Gastroesophageal sphincter (tissue), 4 donors: ENCODE results near the gene DLX3. TPM values are rescaled to one million over a fixed set of nuclear protein-coding genes. Genes with fewer than 3 reads are reported as not detected.

ENCODE experiments used
- ATAC-seq: fragments of 150-250 bp; one replicate; pipeline ENCODE4 v1.9.1; 2016; ENCODE audit warnings: mild to moderate bottlenecking, moderate library complexity
- H3K27ac ChIP-seq, 4 donors: fragments of 200-600 bp; sonication (generic) in 3 of 4; 1 replicate in 3 of 4; 2 replicates in 1 of 4; pipeline ENCODE4 v1.5.1; 2016 to 2019
- H3K27me3 ChIP-seq: fragments of 200-600 bp; sonication (generic); one replicate; pipeline ENCODE4 v1.5.1; 2019
- H3K36me3 ChIP-seq, 2 donors: fragments of 200-600 bp; sonication (generic); one replicate each; pipeline ENCODE4 v1.5.1; 2019; ENCODE audit warnings: control low read depth in 1 of 2
- H3K4me1 ChIP-seq, 3 donors: fragments of 200-600 bp; sonication (generic); 1 replicate in 2 of 3; 2 replicates in 1 of 3; pipeline ENCODE4 v1.5.1; 2016 to 2019; ENCODE audit warnings: control low read depth in 2 of 3
- H3K4me3 ChIP-seq, 2 donors: fragments of 200-600 bp; sonication (generic); one replicate each; pipeline ENCODE4 v1.5.1; 2019; ENCODE audit warnings: mild to moderate bottlenecking in 1 of 2, moderate library complexity in 1 of 2
- H3K9me3 ChIP-seq, 3 donors: fragments of 200-600 bp; sonication (generic); one replicate each; pipeline ENCODE4 v1.5.1; 2017 to 2019; ENCODE audit warnings: control low read depth in 2 of 3
- CTCF ChIP-seq, 4 experiments: fragments of 200-600 bp in 2 of 4; fragments of 450-650 bp in 2 of 4; sonication (generic) in 1 of 4; IDR thresholded peaks; one replicate each; pipeline ENCODE4 v1.5.1; 2017 to 2019; ENCODE audit warnings: antibody characterized with exemption in 4 of 4, mild to moderate bottlenecking in 2 of 4, moderate library complexity in 2 of 4
- EP300 ChIP-seq: sonication (generic); formaldehyde crosslinking; IDR thresholded peaks from one replicate; pipeline ENCODE4 v1.6.1; 2017; ENCODE audit warnings: antibody characterized with exemption, mild to moderate bottlenecking
- POLR2A ChIP-seq, 2 donors: fragments of 450-650 bp; IDR thresholded peaks; one replicate each; pipeline ENCODE4 v1.6.1; 2017; ENCODE audit warnings: antibody characterized with exemption in 2 of 2, mild to moderate bottlenecking in 2 of 2, moderate library complexity in 1 of 2
- POLR2AphosphoS5 ChIP-seq: sonication (generic); formaldehyde crosslinking; IDR thresholded peaks from one replicate; pipeline ENCODE4 v1.6.1; 2017; ENCODE audit warnings: antibody characterized with exemption
- WGBS, 2 donors: methylation state at CpG; one replicate each; pipeline ENCODE4 v1.1.5; 2018; ENCODE audit warnings: low coverage in 1 of 2; 5-methylcytosine and 5-hydroxymethylcytosine counted together
- total RNA-seq, 4 donors: library from RNA; depleted of rRNA; stranded (reverse); fragments of >200 nt; gene quantifications; one replicate each; pipeline ENCODE4 v1.1.0, GENCODE V29; 2016

Gene DLX3
- total RNA-seq, 4 donors from 2014 or later = not detected

DNA sequence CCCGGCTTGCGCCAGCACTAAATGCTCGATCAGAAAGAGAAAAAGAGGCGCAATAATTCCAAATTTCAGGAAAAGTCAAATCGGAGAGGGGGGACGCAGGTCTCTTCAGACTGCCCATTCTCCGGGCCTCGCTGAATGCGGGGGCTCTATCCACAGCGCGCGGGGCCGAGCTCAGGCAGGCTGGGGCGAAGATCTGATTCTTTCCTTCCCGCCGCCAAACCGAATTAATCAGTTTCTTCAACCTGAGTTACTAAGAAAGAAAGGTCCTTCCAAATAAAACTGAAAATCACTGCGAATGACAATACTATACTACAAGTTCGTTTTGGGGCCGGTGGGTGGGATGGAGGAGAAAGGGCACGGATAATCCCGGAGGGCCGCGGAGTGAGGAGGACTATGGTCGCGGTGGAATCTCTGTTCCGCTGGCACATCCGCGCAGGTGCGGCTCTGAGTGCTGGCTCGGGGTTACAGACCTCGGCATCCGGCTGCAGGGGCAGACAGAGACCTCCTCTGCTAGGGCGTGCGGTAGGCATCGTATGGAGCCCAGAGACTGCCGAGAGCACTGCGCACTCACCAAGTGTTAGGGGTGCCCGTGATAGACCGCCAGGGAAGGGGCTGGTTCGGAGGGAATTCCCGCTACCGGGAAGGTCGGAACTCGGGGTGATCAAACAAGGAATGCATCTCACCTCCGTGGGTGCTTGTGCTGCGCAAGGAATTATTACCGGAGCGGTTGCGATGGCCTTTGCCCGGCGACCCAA, 30.1 kb downstream of the DLX3 start:
- TF ChIP-seq CTCF (IDR thresholded peaks at IDR 0.05) = no peak
- TF ChIP-seq POLR2AphosphoS5 = no peak
- no peak for TF ChIP-seq EP300
- TF ChIP-seq POLR2A (IDR thresholded peaks at IDR 0.05) = no peak
- ATAC-seq = no peak
- Histone ChIP-seq H3K4me1 (peaks cover 0 to 41% (median 23%) of the 10 kb centered on the region in 3 donors), H3K36me3 (no peaks in the 10 kb centered on the region), H3K27me3 (peaks cover 92% of the 10 kb centered on the region), H3K4me3 (no peak overlapping the region), H3K9me3 (no peaks in the 10 kb centered on the region), H3K27ac (no peak overlapping the region)
- 0 to 10% methylated on average over 2 to 26 of the region's 52 CpGs for WGBS, 2 donors

GRCh38 chr17:49964303-49964768, 30.7 kb downstream of the DLX3 start:
- Histone ChIP-seq H3K36me3 (no peaks in the 10 kb centered on the region), H3K4me3 (no peak overlapping the region), H3K4me1 (peaks cover 0 to 35% (median 18%) of the 10 kb centered on the region in 3 donors), H3K9me3 (no peaks in the 10 kb centered on the region), H3K27me3 (peaks cover 91% of the 10 kb centered on the region), H3K27ac (no peak overlapping the region)
- 0 to 2% methylated on average over 4 of the region's 18 CpGs for WGBS, 2 donors
- ATAC-seq = no peak
- TF ChIP-seq CTCF (IDR thresholded peaks at IDR 0.05) (no peak), POLR2A (IDR thresholded peaks at IDR 0.05) (no peak), EP300 (no peak), POLR2AphosphoS5 (no peak)

GRCh38 chr17:49963626-49964302, 31.3 kb downstream of the DLX3 start:
- TF ChIP-seq EP300 = no peak
- TF ChIP-seq POLR2A (IDR thresholded peaks at IDR 0.05) = no peak
- no peak for TF ChIP-seq POLR2AphosphoS5
- H3K9me3 ChIP-seq = no peaks in the 10 kb centered on the region
- peaks cover 91% of the 10 kb centered on the region for H3K27me3 ChIP-seq
- 2 to 5% methylated on average over 11 to 12 of the region's 52 CpGs for WGBS, 2 donors
- no peak overlapping the region for H3K4me3 ChIP-seq
- no peak overlapping the region for H3K27ac ChIP-seq
- no peaks in the 10 kb centered on the region for H3K36me3 ChIP-seq
- peaks cover 0 to 30% (median 12%) of the 10 kb centered on the region in 3 donors for H3K4me1 ChIP-seq
- no peak for ATAC-seq

DNA sequence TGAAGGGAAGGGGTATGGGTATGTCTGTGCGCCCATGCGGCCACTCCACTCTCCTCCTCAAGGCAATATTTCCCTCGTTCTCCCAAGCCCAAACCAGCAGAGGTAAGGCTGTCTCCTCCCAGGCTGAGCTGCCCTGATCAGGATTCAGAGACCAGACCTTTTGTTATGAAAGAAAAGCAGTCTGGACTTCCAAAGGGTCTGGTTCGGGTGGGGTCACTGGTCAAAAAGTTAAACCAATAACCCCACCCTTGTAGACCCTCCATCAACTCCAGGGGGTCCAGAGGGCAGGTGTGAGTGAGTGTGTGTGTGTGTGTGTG, 31.8 kb downstream of the DLX3 start:
- Histone ChIP-seq H3K4me3 (no peak overlapping the region), H3K9me3 (no peaks in the 10 kb centered on the region), H3K4me1 (peaks cover 0 to 25% (median 11%) of the 10 kb centered on the region in 3 donors), H3K27me3 (peaks cover 86% of the 10 kb centered on the region), H3K36me3 (no peaks in the 10 kb centered on the region), H3K27ac (no peak overlapping the region)
- no peak for ATAC-seq
- TF ChIP-seq POLR2AphosphoS5 = no peak
- no peak for TF ChIP-seq POLR2A (IDR thresholded peaks at IDR 0.05)
- TF ChIP-seq EP300 = no peak
- TF ChIP-seq CTCF (IDR thresholded peaks at IDR 0.05) = no peak
- WGBS, 2 donors = 25 to 59% methylated on average over 2 of the region's 4 CpGs

- Histone ChIP-seq H3K9me3 (no peaks in the 10 kb centered on the region), H3K4me3 (no peak overlapping the region), H3K4me1 (peaks cover 0 to 22% (median 11%) of the 10 kb centered on the region in 3 donors), H3K27me3 (peaks cover 83% of the 10 kb centered on the region), H3K27ac (no peak overlapping the region), H3K36me3 (no peaks in the 10 kb centered on the region)
- TF ChIP-seq EP300 (no peak), CTCF (IDR thresholded peaks at IDR 0.05) (no peak), POLR2AphosphoS5 (no peak), POLR2A (IDR thresholded peaks at IDR 0.05) (no peak)
- no CpG with 5 or more reads among the region's 11 CpGs for WGBS, 2 donors
- ATAC-seq = no peak
Measured at GRCh38 chr17:49962599-49963308, 32.3 kb downstream of the DLX3 start.
